NCI-H2196 (cell line): ENCODE results near the gene NSMCE1.
"Not testable (repeated sequence)": the region's sequence is repeated elsewhere in the genome, so short reads cannot be mapped to it uniquely, and the experiment has no call there.

Source experiments
- DNase-seq: peaks from one replicate; lab custom pipeline; 2025; ENCODE audit not compliant: unreplicated experiment; lab: John Stamatoyannopoulos, UW

The NSMCE1 gene

DNA sequence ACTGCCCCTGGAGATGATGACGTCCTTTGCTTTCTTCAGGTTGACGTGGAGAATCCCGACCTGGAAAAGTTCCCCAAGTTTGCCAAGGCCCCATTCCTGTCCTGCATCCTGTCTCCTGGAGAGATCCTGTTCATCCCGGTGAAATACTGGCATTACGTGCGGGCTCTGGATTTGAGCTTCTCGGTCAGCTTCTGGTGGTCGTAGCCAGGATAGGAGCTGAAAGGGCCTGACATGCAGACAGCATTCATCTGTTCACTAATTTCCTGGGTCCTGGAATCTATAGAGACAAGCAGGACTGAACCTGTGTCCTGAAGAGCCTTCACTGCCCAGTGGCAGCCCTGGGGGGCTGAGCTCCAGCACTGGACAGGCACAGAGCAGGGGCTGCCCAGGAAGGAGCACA, 48.0 kb downstream of the NSMCE1 start:
- no peak for DNase-seq

DNA sequence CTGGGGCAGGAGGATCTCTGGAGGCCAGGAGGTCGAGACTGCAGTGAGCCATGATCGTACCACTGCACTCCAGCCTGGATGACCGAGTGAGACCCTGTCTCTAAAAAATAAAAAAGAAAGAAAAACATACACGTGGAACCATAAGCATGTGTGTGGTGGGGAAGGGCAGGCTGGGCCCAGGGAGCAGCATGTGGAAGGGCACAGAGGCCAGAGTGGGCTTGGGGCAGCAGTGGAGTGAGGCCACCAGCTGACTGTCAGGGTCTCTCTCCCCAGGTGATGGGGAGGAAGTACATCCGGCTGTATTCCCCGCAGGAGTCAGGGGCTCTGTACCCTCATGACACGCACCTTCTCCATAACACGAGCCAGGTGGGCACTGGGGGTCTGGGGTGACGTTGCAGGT, 48.5 kb downstream of the NSMCE1 start:
- DNase-seq = no peak

DNA sequence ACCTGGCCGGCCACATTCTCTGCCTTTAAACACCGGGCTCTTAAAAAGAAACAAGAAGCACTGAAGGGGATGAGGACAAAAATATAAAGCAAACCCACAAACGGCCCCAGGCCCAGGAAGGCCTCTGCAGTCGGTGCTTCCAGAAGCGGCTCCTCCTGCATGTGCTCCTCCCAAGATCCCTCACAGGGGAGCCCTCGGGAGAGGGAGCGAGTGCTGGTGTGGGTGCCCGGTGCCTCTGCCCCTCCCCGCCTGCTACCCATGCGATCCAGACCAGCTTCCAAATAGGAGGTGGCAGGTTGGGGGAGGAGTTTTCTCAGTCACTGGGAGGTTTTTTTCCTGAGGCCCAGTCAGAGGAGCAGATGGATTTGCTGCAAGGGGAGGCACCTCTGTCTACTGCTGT, 49.4 kb downstream of the NSMCE1 start:
- no peak for DNase-seq

DNA sequence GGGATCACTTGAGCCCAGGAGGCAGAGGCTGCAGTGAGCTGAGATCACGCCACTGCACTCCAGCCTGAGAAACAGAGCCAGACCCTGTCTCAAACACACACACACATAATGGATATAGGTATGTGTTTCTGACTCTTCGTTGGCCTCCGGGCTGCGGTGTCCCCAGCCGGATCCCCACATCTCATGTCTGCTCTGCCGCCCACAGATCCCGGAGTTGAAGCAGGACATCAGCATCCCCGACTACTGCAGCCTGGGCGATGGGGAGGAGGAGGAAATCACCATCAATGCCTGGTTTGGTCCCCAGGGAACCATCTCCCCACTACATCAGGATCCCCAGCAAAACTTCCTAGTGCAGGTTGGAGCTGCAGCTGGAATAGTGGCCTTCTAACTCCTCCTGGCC, 49.8 kb downstream of the NSMCE1 start:
- no peak for DNase-seq

DNA sequence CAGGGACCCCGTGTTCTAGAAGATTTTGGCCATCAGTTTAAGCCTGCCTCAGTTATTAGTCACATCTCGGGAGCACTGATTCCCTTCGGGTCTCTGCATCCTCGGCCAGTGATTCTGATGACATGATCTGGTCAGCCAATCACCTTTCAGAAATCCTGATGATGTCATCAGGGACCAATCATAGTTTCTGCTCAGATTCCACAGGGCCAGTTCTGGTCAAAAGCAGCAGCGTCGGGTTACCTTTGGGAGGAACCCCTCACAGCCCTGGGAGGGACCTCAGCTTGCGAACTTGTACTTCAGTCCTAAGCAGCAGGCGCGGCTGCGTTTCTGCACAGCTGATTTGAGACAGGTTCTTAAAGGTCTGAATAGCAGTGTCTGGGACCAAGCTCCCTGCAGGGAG, 51.3 kb downstream of the NSMCE1 start:
- peak; percentile 41 for DNase-seq

DNA sequence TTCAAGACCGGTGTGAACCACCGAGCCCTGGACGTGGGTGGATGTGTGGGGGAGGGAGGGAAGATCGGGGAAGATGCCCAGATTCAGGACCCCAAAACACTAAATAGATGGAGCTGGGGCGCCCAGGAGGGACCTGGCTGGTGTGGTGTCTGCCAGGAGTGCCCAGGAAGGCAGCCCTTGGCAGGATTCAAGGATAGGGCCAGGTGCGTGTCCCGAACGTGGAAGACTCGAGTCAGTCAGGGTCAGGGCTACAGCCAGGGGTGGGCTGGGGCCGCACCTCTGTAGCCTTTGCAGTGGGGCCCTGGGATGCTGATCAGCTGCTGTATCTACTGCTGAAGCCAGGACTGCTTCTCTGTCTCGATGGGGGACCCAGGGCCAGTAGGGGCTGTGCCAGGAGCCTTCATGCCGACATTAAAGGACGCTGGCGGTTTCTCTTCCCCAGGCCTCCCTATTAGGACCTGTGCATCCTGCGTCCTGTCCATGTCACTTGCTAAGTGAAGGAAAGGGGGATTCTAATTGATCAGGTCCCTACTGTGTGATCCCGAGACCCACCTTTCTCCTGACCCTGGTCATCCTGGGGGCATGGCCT, 52.2 kb downstream of the NSMCE1 start:
- DNase-seq = no peak

DNA sequence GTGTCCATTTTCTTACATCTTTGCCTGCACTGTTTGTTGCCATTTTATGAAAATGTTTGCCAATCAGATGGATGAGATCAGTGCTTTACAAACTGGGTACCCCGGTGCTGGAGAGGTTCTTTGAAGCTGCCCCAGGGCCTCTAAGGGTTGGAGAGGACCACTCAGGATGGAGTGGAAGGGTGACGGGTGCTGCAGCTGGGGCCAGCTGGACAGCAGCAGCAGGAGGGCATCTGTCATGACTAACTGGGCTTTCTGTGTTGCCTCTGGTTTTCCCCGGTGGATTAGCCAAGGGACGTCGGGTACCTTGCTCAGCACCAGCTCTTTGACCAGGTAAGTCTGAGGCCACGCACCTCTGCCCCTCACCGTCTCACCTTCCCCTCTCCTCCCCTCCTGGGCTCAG, 52.9 kb downstream of the NSMCE1 start:
- no peak for DNase-seq

DNA sequence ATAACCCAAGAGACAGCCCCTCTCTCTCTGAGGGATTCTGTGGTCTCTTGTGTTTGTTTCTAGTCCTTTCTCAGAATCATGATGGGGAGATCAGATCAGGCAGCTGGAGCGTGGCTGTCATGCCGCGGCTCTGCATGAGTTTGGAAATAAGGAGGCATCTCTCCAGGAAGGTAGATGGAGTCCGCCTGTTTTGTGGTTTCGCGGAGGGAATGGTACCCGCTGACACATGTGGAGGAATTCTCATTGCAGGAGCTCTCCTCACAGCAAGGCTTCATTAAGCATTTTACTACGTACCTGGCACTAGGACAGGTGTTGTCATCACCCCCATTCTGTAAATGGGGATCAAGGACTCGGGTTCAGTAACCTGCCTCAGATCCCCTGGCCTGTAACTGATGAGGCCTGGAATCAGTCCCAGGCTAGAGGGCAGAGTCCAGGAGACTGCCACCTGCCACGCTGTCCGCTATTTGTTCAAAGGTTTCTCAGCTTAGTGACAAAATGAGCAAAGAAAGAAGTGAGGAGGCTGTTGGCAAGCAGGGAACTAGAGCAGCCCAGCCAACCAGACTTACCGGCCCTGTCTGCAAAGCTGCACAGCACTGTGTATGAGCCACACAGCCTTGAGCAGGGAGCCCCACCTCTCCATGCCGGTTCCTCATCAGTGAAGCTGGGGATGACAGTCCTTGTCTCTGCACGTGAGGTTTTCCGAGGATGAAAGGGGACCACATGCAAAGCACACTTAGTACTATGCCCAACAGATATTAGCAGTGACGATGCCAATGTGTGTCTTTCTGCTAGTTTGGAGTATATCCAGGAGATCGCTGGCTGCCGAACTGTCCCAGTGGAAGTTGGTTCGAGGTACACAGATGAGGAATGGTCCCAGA, 54.2 kb downstream of the NSMCE1 start:
- peak; percentile 12 for DNase-seq

DNA sequence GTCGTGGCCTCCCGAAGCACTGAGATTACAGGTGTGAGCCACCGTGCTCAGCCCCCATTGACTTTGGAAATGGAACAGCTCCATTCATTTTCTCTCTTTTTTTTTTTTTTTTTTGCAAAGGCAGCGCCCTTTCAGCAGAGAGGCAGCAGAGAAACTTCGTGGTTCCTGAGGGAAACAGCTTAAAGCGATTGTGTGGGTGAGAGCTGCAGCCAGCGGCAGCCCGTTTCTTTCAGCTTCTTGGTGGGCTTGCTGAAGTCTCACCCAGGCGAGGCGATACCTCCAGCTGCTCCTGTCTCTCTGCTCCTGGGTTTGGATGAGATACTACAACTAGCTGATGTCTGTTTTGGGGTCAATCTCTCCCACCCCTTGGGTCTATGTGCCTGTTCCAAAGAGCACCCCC, 57.5 kb downstream of the NSMCE1 start:
- no peak for DNase-seq

DNA sequence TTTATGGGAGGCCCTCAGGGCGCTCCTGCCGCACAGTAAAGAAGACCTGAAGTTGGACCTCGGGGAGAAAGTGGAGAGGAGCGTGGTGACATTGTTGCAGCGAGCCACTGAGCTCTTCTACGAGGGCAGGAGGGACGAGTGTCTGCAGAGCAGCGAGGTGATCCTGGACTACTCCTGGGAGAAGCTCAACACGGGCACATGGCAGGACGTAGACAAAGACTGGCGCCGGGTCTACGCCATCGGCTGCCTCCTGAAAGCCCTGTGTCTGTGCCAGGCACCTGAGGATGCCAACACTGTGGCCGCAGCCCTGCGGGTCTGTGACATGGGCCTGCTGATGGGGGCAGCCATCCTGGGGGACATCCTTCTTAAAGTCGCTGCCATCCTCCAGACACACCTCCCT, 58.4 kb downstream of the NSMCE1 start:
- no peak for DNase-seq

DNA sequence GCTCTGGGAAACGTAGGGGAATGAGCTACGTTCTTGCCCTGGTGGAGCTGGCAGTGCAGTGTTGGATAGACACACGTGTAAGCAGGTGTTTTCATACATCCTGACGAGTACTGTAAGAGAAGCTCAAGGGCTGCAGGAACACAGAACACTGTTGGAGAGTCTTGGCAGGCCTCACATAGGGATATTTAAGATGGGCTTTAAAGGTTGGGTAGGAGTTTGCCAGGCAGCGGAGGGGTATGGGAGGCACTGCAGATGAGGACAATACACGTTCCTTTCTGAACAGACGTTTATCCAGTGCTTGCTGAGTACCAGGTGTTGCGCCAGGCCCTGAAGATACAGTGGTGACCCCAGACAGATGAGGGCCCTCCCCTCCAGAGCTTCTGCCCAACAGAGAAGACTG, 59.0 kb downstream of the NSMCE1 start:
- no peak for DNase-seq

DNA sequence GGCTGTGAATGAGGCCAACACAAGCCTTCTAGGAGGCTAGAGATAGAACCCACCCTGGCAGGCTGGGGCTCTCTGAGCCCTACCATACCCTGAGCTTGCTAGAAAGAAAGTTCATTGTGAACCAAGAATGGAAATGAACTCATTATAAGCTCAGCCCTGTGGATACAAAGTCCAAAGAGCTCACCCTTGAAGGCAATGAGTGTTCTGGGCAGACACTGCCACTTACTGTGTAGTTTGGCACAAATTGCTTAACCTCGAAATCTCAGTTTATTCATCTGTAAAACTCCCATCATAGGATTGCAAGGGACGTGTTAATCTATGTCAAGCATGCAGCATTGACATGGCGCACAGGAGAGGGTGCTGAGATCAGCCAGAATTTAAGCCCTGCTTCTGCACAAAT, 59.8 kb downstream of the NSMCE1 start:
- no peak for DNase-seq

DNA sequence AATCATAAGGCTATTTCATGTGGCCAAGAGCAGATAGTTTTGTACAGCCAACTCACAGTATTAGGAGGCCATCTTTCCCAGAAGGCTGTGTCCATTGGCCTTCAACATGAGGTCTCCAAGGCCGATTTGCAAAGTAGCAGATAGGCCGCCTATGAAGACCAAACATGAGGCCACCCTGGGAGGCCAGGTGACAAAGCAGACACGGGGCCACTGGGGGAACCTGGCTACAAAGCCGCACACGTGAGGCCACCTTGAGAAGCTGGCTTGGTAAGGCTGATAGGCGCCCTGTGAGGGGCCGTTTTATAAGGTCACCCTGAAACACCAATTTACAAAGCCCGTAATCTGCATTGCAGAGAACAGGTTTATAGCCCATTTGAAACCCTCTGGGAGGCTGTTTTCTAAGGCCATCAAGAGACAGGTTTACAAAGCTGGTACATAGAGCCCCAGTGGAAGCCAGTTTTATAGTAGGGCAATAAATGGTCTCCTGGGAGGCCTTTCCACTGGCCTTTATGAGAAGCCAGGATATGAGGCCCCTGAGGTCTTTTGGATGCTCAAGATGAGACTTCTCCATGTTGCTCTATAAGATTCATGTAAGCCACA, 60.4 kb downstream of the NSMCE1 start:
- no peak for DNase-seq

DNA sequence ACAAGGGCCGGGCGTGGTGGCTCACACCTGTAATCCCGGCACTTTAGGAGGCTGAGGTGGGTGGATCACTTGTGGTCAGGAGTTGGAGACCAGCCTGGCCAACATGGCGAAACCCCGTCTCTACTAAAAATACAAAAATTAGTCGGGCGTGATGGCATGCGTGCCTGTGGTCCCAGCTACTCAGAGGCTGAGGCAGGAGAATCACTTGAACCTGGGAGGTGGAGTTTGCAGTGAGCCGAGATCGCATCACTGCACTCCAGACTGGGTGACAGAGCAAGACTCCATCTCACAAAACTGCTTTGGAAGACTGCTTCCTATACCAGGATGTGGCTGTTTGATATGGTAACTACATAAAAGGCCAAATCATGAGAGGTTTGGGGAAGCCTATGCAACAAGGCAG, 61.5 kb downstream of the NSMCE1 start:
- DNase-seq = not testable (repeated sequence)

DNA sequence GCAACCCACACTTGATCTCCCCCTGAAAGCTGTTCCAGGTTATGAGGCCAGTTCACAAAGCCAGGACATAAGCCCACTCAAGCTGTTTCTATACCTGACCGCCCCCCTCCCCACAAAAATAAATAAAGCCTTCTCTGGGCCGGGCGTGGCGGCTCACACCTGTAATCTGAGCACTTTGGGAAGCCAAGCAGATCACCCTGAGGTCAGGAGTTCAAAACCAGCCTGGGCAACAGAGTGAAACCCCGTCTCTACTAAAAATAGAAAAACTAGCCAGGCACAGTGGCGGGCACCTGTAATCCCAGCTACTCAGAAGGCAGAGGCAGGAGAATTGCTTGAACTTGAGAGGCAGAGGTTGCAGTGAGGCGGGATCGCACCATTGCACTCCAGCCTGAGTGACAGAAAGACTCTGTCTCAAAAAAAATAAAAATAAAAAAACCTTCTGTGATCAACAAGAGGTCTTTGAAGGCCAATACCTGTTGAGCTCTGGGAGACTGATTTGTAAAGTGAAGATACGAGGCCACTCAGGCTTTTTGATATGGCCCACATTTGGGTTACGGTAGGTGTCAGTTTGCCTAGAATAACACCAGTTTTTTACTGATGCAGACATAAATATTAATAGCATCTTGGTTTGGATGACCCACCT, 63.0 kb downstream of the NSMCE1 start:
- DNase-seq = no peak

DNA sequence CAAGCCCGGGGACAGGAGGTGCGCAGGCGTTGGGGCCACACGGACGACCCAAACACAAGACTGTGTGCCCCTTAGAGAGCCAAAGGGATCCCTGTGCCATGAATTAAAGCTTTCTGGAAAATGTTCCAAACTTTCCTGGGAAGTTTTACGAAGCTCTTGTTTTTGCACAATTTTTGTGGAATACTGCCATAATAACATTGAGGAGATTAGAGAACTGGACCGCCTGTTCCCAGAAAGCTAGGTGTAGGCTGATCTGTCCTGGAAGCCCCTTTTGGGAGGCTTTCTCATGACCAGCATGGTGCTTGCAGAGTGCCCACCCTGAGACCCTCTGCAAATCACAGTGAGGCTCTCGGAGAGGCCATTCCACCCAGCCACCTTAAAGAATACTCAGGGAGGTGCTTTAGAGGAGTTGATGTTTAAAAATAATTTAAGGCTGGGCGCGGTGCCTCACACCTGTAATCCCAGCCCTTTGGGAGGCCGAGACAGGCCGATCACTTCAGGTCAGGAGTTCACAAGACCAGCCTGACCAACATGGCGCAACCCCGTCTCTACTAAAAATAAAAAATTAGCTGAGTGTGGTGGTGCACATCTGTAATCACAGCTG, 64.2 kb downstream of the NSMCE1 start:
- DNase-seq = no peak

DNA sequence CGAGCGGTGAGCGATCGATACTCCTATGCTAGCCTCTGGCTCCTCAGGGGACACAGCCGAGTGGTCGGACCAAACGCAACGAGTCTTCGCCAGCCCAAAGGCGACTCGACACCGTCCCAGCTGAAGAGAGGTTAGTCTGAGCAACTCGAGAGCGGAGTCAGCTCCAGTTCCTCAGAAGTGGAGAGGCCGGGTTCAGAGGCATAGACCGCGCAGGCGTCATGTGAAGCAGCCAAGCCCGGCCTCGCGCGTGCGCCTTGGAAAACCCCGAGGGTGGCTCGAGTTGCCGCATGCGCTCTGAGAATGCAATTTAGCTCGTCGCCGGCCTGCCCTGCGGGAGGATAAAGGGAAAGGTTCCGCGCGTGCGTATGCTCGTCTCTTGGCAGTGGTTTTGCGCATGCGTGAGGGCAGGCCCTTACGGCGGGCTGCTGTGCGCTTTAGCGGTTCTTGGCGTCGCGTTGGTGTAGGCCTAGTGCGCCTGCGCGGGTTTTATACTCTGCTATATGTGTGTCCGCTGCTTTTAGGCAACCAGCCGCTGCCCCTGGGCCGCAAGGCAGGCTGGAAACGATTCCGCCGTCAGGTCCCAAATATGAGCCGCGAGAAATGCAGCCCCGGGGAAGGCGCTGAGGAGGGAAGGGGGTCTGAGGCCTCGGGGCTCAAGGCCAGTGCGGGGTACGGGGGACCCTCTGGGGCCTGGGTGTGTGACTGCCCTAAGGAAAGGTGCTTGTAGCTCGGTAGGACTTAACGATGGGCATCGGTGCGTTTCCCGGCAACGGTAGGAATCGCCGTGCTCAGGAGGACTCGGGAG, 64.9 kb downstream of the NSMCE1 start, which contains the start of gene KDM8:
Gene KDM8, plus strand, starts transcription at position 20 of the 805 bp plus-strand sequence. CDS start 6,598 bp downstream, outside the sequence.
- peak; percentile 99 for DNase-seq

DNA sequence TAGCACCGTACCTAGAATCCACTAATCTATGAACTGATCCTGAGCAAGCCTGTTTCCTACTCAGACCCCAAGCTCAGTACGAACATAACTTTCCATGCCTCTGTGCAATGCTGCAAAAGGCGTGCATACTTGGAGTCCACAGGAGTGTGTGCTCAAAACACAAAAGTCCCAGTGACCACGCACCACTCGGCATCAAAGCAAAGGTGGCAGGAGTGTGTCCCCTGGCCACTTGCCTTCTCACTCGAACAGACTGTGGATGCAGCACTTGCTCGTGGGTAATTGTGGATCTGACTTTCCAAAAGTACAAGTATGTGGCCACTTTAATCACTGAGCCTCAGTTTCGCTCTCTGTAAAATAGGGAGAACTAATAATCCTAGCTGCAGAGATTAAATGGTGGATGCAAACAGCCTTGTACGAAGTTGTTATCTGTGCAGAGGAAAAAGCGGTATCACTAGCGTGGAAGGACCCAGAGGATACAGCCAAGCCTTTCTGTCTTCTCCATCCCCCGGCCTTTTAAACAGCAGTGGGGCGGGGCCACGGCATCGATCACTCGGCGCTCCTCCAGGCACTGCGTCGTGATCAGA, 65.6 kb downstream of the NSMCE1 start:
- peak; percentile 94 for DNase-seq

DNA sequence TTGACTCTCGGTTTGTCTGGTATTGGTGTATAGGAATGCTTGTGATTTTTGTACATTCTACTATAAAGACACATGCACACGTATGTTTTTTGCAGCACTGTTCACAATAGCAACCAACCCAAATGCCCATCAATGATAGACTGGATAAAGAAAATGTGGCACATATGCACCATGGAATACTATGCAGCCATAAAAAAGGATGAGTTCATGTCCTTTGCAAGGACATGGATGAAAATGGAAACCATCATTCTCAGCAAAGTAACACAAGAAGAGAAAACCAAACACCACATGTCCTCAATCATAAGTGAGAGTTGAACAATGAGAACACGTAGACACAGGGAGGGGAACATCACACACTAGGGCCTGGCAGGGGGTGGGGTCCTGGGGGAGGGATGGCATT, 67.7 kb downstream of the NSMCE1 start:
- not testable (repeated sequence) for DNase-seq

DNA sequence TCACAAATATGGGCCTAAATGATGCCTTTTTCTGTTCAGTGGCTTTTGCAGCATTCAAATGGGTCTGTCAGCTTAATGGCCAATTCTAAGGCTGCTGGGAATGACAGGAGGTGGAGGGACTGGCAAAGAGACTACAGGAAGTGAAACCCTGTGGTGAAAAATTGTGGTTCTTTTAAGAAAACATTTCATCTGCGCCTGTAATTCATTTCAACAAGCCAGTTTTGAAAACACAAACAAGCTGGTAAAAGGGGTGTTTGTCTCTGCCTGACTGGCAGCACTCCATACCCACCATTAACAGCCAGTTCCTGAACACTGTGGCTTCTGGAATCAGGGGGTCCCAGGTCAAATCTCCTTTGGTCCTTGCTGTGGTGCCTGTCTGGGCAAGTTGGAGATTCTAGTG, 68.8 kb downstream of the NSMCE1 start:
- DNase-seq = no peak
